HG02763 (cell line): ENCODE results near the gene POLG.
"Not testable (repeated sequence)": the region's sequence is repeated elsewhere in the genome, so short reads cannot be mapped to it uniquely, and the experiment has no call there.

Experiments used
- ATAC-seq: cut with Tn5 transposase; IDR thresholded peaks from one replicate; pipeline ENCODE4 v1.9.1; 2021; ENCODE audit warnings: mild to moderate bottlenecking, moderate library complexity; ENCODE audit not compliant: unreplicated experiment

POLG gene

GRCh38 chr15:89291934-89292438 lies 42.6 kb downstream of the POLG start:
- no peak for ATAC-seq

- no peak for ATAC-seq
Observed at GRCh38 chr15:89283201-89283600, 51.4 kb downstream of the POLG start.

GRCh38 chr15:89282631-89283030 lies 52.0 kb downstream of the POLG start:
- ATAC-seq: no peak

- ATAC-seq: no peak
Observed at GRCh38 chr15:89278307-89278706, 56.3 kb downstream of the POLG start.

- ATAC-seq: not testable (repeated sequence)
Observed at GRCh38 chr15:89277281-89277680, 57.3 kb downstream of the POLG start.
